IMR-90 (cell line): ENCODE measurements around the gene RIPOR3.

Experiments used
- MXI1 ChIP-seq: IDR thresholded peaks from 2 replicates; pipeline ENCODE4 v1.6.1; 2012; ENCODE audit warnings: low read depth, mild to moderate bottlenecking, low read length, moderate library complexity, borderline replicate concordance
- RAD21 ChIP-seq: IDR thresholded peaks from 2 replicates; pipeline ENCODE4 v1.6.1; 2012; ENCODE audit warnings: low read length, improper control_type of control experiment
- RCOR1 ChIP-seq: IDR thresholded peaks from 2 replicates; pipeline ENCODE4 v1.6.1; 2012; ENCODE audit warnings: mild to moderate bottlenecking, low read length, improper control_type of control experiment; ENCODE audit not compliant: insufficient replicate concordance
- RFX5 ChIP-seq: IDR thresholded peaks from 2 replicates; pipeline ENCODE4 v1.8.0; 2012; ENCODE audit warnings: low read depth, mild to moderate bottlenecking, low read length, moderate library complexity
- TF ChIP-seq, protein P1 (sequence below): conservative IDR thresholded peaks from 2 replicates; pipeline ENCODE4 v1.5.1; 2012; ENCODE audit warnings: mild to moderate bottlenecking, low read depth, low read length, improper control_type of control experiment

DNA sequence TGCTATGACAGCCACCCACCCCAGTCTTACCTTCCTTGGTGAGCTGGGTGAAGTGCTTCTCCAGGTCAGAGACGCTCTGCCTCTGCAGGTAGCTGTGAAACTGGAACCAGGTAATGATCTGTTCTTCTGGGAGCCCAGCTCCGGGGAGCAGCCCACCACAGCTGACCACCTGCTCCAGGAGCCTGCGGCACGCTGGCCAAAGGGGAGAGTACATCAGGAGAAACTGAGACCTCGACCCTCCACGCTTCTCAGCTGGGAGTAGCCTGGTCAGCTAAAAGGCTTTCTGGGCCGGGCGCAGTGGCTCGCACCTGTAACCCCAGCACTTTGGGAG, 98.4 kb downstream of the RIPOR3 start:
- TF ChIP-seq, protein P1, sequence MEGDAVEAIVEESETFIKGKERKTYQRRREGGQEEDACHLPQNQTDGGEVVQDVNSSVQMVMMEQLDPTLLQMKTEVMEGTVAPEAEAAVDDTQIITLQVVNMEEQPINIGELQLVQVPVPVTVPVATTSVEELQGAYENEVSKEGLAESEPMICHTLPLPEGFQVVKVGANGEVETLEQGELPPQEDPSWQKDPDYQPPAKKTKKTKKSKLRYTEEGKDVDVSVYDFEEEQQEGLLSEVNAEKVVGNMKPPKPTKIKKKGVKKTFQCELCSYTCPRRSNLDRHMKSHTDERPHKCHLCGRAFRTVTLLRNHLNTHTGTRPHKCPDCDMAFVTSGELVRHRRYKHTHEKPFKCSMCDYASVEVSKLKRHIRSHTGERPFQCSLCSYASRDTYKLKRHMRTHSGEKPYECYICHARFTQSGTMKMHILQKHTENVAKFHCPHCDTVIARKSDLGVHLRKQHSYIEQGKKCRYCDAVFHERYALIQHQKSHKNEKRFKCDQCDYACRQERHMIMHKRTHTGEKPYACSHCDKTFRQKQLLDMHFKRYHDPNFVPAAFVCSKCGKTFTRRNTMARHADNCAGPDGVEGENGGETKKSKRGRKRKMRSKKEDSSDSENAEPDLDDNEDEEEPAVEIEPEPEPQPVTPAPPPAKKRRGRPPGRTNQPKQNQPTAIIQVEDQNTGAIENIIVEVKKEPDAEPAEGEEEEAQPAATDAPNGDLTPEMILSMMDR: no peak
- TF ChIP-seq RAD21 (no peak), RCOR1 (no peak), RFX5 (no peak), MXI1 (no peak)
